CD4-positive, alpha-beta T cell treated with Interleukin-15 for 4 hours (primary cell): ENCODE results near the gene LONRF2.

Experiments used
- DNase-seq: peaks from one replicate; pipeline ENCODE4 v3.0.0-alpha.2; 2020; ENCODE audit warnings: low spot score

The LONRF2 gene

DNA sequence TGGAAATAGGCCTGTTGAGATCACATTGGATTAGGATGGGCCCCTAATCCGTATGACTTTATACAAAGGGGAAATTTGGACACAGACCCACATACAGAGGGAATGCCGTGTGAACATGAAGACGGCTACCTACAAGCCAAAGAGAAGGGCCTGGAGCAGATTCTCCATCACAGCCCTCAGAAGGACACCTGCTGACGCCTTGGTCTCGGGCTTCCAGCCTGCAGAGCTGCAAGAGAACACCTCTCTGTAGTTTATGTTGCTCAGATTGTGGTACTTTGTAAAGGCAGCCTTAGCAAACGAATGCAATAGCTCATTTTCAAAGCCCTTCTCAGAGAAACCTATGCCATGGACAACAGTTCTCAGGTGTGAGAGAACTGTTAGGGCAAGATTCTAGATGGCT is 86.1 kb downstream of the LONRF2 start:
- no peak for DNase-seq

DNA sequence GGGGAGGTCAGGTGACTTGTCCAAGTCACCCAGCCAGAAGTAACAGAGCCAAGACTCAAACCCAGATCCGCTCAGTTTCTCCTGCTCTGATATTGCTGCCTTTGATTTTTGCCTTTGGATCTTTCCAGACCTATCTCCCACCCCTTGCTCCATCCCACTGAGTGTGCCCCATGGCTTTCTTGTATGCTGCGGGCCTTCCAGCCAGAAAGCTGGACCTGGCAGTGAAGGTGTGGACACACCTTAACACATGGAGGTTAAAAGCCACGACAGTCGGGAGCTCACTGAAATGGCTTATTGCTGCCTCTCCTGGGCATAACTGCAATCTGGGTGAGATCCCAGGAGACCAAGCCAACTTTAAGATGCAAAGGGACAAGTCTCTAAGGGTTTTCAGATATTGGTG is 86.7 kb downstream of the LONRF2 start:
- DNase-seq: no peak

DNA sequence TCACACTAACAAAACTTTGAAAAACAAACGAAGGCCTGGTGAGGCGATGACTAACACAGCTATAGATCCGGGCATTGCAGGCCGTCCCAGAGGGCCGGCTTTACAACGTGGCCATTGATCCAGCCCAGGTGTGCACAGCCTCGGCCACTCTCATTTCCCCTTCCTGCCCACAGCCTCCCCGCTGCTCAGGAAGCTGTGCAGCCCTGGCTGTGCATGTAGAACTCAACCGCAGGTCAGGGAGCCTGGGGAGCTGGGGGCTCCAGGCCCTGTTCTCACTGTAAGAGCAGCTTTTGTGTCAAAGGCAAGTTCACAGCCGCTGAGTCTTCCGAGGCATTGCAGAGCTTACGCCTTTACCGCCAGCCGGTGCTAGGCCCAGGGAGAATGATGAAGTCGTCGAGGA is 87.2 kb downstream of the LONRF2 start:
- DNase-seq: peak; percentile 9

DNA sequence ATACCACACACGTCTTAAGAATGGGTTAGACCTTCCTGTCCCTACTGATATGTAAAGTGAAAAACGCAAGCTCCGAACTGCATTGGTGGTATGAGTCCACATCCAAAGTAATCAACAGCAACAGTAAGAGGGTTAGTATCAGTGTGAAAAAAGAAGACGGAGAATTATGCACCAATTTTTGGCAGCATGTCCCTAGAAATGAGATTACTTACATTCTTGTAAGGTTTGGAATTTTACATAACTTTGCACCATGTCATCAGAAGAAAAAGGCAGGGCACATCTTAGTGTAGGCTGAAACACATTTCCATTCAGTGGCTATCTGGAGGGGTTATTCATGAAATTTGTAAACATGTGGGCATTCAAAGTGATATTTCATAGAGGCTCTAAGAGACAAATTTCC is 88.2 kb downstream of the LONRF2 start:
- no peak for DNase-seq

DNA sequence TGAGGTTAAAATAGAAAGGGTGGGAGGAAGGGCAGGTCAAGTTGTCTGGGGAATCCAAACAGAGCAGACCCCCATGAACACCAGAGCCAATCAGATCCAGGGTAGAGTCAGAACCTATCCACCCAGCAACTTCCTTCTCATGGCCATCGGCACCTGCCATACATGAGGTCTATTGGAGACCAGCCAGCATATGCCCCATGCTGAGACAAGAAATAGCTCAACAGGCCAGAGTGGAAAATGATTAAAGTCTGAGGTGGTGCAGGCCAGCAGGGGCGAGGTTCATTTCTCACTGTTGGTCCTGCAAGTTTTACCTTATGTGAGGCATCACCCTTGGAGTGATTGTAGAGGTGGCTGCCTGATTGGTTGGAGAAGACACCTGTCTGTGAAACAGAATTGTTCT is 89.2 kb downstream of the LONRF2 start:
- no peak for DNase-seq

DNA sequence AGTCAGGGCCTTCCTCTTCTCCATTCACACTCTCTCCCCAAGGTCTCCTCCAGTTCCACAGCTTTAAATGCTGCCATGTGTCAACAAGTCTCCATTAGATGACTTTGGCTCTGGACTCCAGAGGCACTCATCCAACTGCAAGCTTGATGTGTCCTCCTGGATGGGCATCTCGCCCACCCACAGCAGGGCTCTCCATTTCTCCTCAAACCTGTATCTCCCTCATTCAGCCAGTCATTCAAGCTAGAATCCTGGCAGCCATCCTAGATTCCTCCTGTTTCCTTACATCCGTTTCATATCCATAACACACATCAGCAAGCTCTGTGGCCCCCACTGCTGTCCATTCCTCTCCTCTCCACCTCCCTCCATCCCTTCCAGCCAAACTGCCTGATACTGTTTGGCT is 91.5 kb downstream of the LONRF2 start:
- no peak for DNase-seq

DNA sequence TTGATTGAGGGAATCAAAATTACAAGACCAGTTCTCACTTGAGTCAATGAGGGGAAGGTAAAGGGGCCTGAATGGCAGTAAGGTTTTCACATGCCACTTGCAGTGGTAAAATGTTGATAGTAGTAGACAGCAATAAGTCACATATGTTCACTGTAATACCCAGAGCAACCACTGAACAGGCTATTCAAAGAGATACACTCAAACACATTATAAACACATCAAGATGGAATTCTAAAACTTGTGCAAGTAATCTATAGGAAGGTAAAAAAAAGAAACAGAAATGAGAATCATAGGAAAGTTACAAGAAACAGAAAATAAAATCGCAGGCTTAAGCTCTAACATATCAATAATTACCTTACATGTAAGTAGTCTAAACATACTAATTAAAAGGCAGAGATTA is 93.3 kb downstream of the LONRF2 start:
- DNase-seq: no peak

DNA sequence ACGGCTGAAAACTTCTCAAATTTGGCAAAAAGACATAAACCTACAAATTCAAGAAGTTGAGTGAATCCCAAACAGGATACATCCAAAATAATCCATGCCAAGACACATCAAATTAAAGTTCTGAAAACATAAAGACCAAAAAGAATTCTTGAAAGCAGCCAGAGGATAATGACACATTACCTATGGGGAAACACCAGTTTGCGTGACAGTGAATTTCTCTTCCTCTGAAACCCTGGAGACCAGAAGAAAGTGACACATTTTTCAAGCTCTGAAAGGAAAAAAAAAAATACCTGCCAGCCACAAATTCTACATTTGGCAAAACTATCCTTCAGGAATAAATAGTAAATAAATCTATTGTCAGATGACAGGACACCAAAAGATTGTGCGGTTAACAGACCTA is 93.9 kb downstream of the LONRF2 start:
- DNase-seq: no peak

DNA sequence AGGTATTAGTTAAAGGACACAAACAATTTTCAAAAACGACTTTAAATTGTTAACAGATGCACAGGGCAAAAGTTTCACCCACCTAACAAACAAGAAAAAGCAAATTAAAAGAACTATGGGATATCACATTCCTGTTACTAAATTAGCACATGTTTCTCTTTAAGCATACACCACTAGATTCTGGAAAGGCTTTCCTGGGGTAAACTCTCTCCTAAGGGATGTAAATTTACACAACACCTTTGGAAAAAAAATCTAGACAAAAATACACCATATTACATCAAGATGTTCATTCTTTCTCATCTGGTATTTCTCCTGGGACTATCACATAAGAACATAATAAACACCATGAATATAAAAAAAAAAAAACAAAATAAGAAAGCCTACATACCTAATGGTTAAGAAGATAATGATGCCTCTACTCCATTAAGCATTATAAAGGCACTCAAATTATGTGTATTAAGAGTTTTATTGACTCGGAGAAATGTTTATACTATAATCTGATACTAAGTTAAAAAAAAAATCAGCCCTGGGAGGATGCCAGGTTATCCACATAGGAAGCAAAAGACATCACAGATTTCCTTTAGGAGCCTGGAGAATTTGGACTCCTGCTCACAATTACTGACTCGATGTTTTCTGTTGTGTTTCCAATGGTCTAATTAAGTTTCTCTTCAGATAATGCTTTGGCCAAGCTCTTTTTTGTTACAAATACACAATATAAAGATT is 97.2 kb downstream of the LONRF2 start:
- DNase-seq: no peak

DNA sequence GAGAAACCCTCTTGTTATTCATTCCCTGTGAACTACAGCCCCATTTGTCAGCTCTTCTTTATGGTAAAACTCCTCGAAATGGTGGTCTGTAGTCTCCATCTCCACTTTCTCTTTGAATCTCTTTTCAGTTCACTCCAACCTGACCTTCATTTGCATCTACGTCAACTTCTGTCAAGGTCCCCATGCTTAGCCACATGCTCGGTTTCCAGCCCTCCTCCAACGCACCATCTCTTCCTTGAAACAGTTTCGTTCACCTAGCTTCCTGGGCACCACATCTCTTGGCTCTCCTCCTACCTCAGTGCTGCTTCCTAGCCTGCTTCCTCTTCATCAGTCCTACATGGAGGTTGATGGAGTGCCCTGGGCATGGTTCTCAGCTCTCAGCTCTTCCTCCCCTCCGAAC is 98.8 kb downstream of the LONRF2 start:
- no peak for DNase-seq
